HG02943 (cell line): ENCODE data around the gene LIMK1.
"Not testable (repeated sequence)": the region's sequence is repeated elsewhere in the genome, so short reads cannot be mapped to it uniquely, and the experiment has no call there.

Experiments used
- ATAC-seq: cut with Tn5 transposase; IDR thresholded peaks from one replicate; pipeline ENCODE4 v1.9.1; 2021; ENCODE audit warnings: mild to moderate bottlenecking, low read depth, moderate library complexity; ENCODE audit not compliant: unreplicated experiment

Gene LIMK1

GRCh38 chr7:74119831-74120230 lies 36.2 kb downstream of the LIMK1 start:
- ATAC-seq, result no peak

GRCh38 chr7:74121401-74122249 lies 38.0 kb downstream of the LIMK1 start:
- ATAC-seq, result no peak

- ATAC-seq, result not testable (repeated sequence)
These were observed 40.3 kb downstream of the LIMK1 start for GRCh38 chr7:74123892-74124291.

- no peak for ATAC-seq
These were observed 42.7 kb downstream of the LIMK1 start for GRCh38 chr7:74126220-74126880.

GRCh38 chr7:74129887-74130286 lies 46.3 kb downstream of the LIMK1 start:
- no peak for ATAC-seq

- ATAC-seq, result no peak
These were observed 46.9 kb downstream of the LIMK1 start for GRCh38 chr7:74130518-74130917.

GRCh38 chr7:74134117-74134620 lies 50.6 kb downstream of the LIMK1 start:
- no peak for ATAC-seq

- ATAC-seq, result no peak
These were observed 54.8 kb downstream of the LIMK1 start for GRCh38 chr7:74138334-74138867.

- no peak for ATAC-seq
These were observed 55.6 kb downstream of the LIMK1 start for GRCh38 chr7:74138945-74139843.

- ATAC-seq, result no peak
These were observed 58.1 kb downstream of the LIMK1 start for GRCh38 chr7:74141705-74142104.

GRCh38 chr7:74143383-74143782 lies 59.8 kb downstream of the LIMK1 start:
- ATAC-seq, result no peak

GRCh38 chr7:74148491-74148890 lies 64.9 kb downstream of the LIMK1 start:
- ATAC-seq, result no peak

GRCh38 chr7:74149071-74149470 lies 65.5 kb downstream of the LIMK1 start:
- ATAC-seq, result no peak

- no peak for ATAC-seq
These were observed 66.0 kb downstream of the LIMK1 start for GRCh38 chr7:74149603-74150002.

- ATAC-seq, result no peak
These were observed 70.1 kb downstream of the LIMK1 start for GRCh38 chr7:74153736-74154135.

- ATAC-seq, result no peak
These were observed 72.3 kb downstream of the LIMK1 start for GRCh38 chr7:74155810-74156395.

GRCh38 chr7:74157605-74158004 lies 74.0 kb downstream of the LIMK1 start:
- ATAC-seq, result no peak

- ATAC-seq, result no peak
These were observed 81.4 kb downstream of the LIMK1 start for GRCh38 chr7:74164985-74165456.

GRCh38 chr7:74165867-74166593 lies 82.4 kb downstream of the LIMK1 start:
- ATAC-seq, result no peak
